Thyroid gland (tissue), 4 donors: ENCODE data around the gene CCDC117. TPM values are rescaled to one million over a fixed set of nuclear protein-coding genes. Genes with fewer than 3 reads are reported as not detected.

Experiments
- DNase-seq, 2 donors: peaks; one replicate each; pipeline ENCODE4 v3.0.0-alpha.2; 2019
- H3K27ac ChIP-seq, 3 donors: fragments of 200-600 bp; sonication (generic); 1 replicate in 2 of 3; 2 replicates in 1 of 3; pipeline ENCODE4 v1.5.1; 2016 to 2019; ENCODE audit warnings: mild to moderate bottlenecking in 1 of 3, moderate library complexity in 1 of 3
- H3K27me3 ChIP-seq: fragments of 200-600 bp; sonication (generic); one replicate; pipeline ENCODE4 v1.5.1; 2019
- H3K36me3 ChIP-seq, 2 donors: fragments of 200-600 bp; sonication (generic); one replicate each; pipeline ENCODE4 v1.5.1; 2016 to 2019
- H3K4me1 ChIP-seq, 2 donors: fragments of 200-600 bp; sonication (generic); one replicate each; pipeline ENCODE4 v1.5.1; 2017 to 2019
- H3K4me3 ChIP-seq, 3 donors: fragments of 200-600 bp; sonication (generic); replicated peaks in 1 of 3; 1 replicate in 2 of 3; 2 replicates in 1 of 3; pipeline ENCODE4 v1.5.1; 2016; ENCODE audit warnings: mild to moderate bottlenecking in 1 of 3
- H3K9me3 ChIP-seq: fragments of 200-600 bp; sonication (generic); one replicate; pipeline ENCODE4 v1.5.1; 2017
- POLR2A ChIP-seq, 2 donors: fragments of 450-650 bp; IDR thresholded peaks; one replicate each; pipeline ENCODE4 v1.6.1; 2017; ENCODE audit warnings: antibody characterized with exemption in 2 of 2, mild to moderate bottlenecking in 2 of 2, moderate library complexity in 1 of 2
- WGBS, 2 donors: methylation state at CpG; one replicate each; pipeline ENCODE4 v1.1.5; 2017; 5-methylcytosine and 5-hydroxymethylcytosine counted together
- intact Hi-C: fragments of 100-400 bp; cut with DNase I; formaldehyde crosslinking; loops from one replicate; pipeline ENCODE4 v1.15.1; 2023
- total RNA-seq, 4 donors: library from RNA; depleted of rRNA; stranded (reverse); fragments of >200 nt; gene quantifications; one replicate each; pipeline ENCODE4 v1.2.3, GENCODE V29; 2016
- TF ChIP-seq, protein P1 (sequence below), 6 experiments: fragments of 200-600 bp in 3 of 6; fragments of 450-650 bp in 3 of 6; sonication (generic) in 3 of 6; IDR thresholded peaks; one replicate each; pipeline ENCODE4 v1.5.1; 2016 to 2019; ENCODE audit warnings: antibody characterized with exemption in 6 of 6, mild to moderate bottlenecking in 2 of 6, inconsistent platforms in 1 of 6, moderate library complexity in 1 of 6

The CCDC117 gene
- total RNA-seq, 4 donors from 2014 or later, result 21.2 to 40.2 (median 26.5) TPM

DNA sequence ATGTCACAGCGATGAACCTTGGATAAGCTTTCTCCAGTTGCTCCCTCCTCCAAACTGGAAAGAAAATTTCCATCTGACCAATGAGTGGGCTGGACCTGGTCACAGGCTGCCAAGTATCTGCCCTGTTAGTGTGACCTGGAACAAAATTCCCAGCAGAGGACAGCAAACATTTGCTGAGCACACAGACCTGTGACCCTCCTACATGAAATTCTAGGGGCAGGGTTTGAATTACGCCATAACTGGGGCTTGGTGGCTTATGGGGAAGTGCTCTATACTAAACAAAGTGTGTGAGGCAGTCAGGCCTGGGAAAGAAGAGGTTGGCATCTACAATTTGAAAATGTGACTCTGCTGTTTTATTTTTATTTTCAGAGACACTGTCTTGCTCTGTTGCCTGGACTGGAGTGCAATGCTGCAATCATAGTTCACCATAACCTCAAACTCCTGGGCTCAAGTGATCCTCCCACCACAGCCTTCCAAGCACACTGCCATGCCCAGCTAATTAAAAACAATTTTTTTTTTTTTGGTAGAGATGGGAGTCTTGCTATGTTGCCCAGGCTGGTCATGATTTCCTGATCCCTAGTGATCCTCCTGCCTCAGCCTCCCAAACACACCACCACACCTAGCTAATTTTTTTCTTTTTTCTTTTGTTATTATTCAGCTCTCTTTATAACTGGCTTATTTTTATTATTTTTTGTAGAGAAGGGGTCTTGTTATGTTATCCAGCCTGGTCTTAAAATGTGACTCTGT lies 41.5 kb downstream of the CCDC117 start:
- peak in 1 of 2 donors; percentile 21 for TF ChIP-seq POLR2A (IDR thresholded peaks at IDR 0.05)
- TF ChIP-seq, protein P1, sequence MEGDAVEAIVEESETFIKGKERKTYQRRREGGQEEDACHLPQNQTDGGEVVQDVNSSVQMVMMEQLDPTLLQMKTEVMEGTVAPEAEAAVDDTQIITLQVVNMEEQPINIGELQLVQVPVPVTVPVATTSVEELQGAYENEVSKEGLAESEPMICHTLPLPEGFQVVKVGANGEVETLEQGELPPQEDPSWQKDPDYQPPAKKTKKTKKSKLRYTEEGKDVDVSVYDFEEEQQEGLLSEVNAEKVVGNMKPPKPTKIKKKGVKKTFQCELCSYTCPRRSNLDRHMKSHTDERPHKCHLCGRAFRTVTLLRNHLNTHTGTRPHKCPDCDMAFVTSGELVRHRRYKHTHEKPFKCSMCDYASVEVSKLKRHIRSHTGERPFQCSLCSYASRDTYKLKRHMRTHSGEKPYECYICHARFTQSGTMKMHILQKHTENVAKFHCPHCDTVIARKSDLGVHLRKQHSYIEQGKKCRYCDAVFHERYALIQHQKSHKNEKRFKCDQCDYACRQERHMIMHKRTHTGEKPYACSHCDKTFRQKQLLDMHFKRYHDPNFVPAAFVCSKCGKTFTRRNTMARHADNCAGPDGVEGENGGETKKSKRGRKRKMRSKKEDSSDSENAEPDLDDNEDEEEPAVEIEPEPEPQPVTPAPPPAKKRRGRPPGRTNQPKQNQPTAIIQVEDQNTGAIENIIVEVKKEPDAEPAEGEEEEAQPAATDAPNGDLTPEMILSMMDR (IDR thresholded peaks at IDR 0.05), result no peak
- DNase-seq, result peak; percentile 60 to 61
- no peaks in the 10 kb centered on the region for H3K27me3 ChIP-seq
- WGBS, 2 donors, result 72 to 74% methylated on average over 2 of the region's 2 CpGs
- peaks cover 47 to 64% of the 10 kb centered on the region in 2 donors for H3K4me1 ChIP-seq
- intact Hi-C loops, result no loop called here
- H3K9me3 ChIP-seq, result no peaks in the 10 kb centered on the region
- H3K4me3 ChIP-seq, result no peak overlapping the region
- H3K27ac ChIP-seq, result peak overlapping the region; percentile 48 to 90 (median 80)
- H3K36me3 ChIP-seq, result no peaks in the 10 kb centered on the region

DNA sequence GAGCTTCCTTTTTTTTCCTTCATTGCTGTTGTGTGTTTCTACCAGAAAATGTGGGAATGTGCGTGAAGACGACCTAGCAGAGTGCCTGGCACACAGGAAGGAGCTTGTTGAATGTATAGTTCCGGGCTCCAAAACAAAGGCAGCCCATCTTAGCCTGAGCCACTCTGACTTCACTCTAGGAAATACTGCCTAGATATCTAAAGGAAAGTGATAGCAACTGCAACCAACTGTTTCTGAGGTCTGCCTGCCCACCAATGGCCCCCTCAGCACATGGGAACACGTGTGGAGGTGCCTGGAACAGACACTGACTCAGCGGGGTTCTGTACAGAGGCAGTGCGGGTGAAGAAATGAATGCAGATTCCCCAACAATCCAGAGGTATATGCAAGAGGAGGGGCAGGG lies 42.6 kb downstream of the CCDC117 start:
- H3K36me3 ChIP-seq, result no peaks in the 10 kb centered on the region
- H3K9me3 ChIP-seq, result no peaks in the 10 kb centered on the region
- DNase-seq, result no peak
- TF ChIP-seq POLR2A (IDR thresholded peaks at IDR 0.05), result no peak
- TF ChIP-seq, protein P1 (IDR thresholded peaks at IDR 0.05), result no peak
- H3K27ac ChIP-seq, result peak overlapping the region; percentile 53 to 90 (median 69)
- peaks cover 54 to 75% of the 10 kb centered on the region in 2 donors for H3K4me1 ChIP-seq
- H3K27me3 ChIP-seq, result no peaks in the 10 kb centered on the region
- no peak overlapping the region for H3K4me3 ChIP-seq
- intact Hi-C loops, result no loop called here
- WGBS, 2 donors, result 74 to 79% methylated on average over 6 of the region's 6 CpGs

DNA sequence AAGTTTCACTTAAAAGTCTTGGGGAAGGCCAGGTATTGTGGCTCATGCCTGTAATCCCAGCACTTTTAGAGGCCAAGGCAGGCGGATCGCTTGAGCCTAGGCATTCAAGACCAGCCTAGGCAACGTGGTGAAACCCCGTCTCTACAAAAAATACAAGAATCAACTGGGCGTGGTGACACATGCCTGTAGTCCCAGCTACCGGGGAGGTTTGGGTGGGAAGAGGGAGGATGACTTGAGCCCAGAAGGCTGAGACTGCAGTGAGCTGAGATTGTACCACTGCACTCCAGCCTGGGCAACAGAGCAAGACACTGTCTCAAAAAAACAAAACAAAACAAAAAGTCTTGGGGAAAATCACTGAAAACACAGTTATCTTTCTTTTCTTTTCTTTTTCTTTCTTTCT lies 43.2 kb downstream of the CCDC117 start:
- Histone ChIP-seq H3K36me3 (no peaks in the 10 kb centered on the region), H3K9me3 (no peaks in the 10 kb centered on the region), H3K4me1 (peaks cover 57 to 75% of the 10 kb centered on the region in 2 donors), H3K27me3 (no peaks in the 10 kb centered on the region), H3K4me3 (no peak overlapping the region), H3K27ac (peak overlapping the region; percentile 53 to 90 (median 69))
- 57 to 65% methylated on average over 6 of the region's 6 CpGs for WGBS, 2 donors
- TF ChIP-seq POLR2A (IDR thresholded peaks at IDR 0.05), result no peak
- TF ChIP-seq, protein P1 (IDR thresholded peaks at IDR 0.05), result no peak
- peak; percentile 50 to 68 for DNase-seq
- intact Hi-C loops, result no loop called here

DNA sequence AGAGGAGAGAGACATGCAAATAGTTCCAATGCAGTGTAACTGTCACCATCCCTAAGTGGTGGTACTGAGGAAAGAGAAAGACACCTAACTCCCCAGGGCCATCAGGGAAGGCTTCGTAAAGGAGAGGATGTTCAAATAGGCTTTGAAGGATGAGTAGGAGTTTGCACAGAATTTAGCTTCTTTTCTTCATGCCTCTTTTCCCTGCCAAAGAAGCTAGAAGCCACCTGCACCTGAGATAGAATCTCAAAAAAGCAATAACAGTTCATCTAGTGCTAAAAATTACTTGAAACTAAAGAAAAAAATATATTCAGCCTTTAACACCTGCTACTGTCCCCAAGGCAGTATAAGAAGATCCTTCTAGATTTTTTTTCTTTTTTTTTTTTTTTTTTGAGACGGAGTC lies 44.6 kb downstream of the CCDC117 start:
- WGBS, 2 donors, result 92 to 97% methylated on average over 2 of the region's 2 CpGs
- DNase-seq, result no peak
- TF ChIP-seq, protein P1 (IDR thresholded peaks at IDR 0.05), result no peak
- intact Hi-C loops, result no loop called here
- Histone ChIP-seq H3K36me3 (no peaks in the 10 kb centered on the region), H3K4me1 (peaks cover 60 to 76% of the 10 kb centered on the region in 2 donors), H3K9me3 (no peaks in the 10 kb centered on the region), H3K4me3 (no peak overlapping the region), H3K27me3 (no peaks in the 10 kb centered on the region), H3K27ac (peak overlapping the region; percentile 90 to 92 (median 91))
